Thoracic aorta (tissue), 2 donors: ENCODE results near the gene HMCN2. TPM values are rescaled to one million over a fixed set of nuclear protein-coding genes. Genes with fewer than 3 reads are reported as not detected.

Experiments used
- ATAC-seq: fragments of 150-250 bp; one replicate; pipeline ENCODE4 v1.8.0; 2017; ENCODE audit warnings: low read depth; ENCODE audit not compliant: insufficient number of reproducible peaks, low FRiP score
- DNase-seq: peaks from one replicate; pipeline ENCODE4 v3.0.0-alpha.2; 2020; ENCODE audit warnings: low spot score
- H3K27ac ChIP-seq, 2 donors: fragments of 200-600 bp; sonication (generic); 1 replicate in 1 of 2; 2 replicates in 1 of 2; pipeline ENCODE4 v1.5.1; 2016; ENCODE audit warnings: mild to moderate bottlenecking in 2 of 2, moderate library complexity in 2 of 2
- H3K27me3 ChIP-seq: fragments of 200-600 bp; sonication (generic); replicated peaks from 2 replicates; pipeline ENCODE4 v1.6.0; 2016; ENCODE audit warnings: mild to moderate bottlenecking; ENCODE audit not compliant: insufficient read depth
- H3K36me3 ChIP-seq: fragments of 200-600 bp; sonication (generic); one replicate; pipeline ENCODE4 v1.5.1; 2016
- H3K4me1 ChIP-seq, 2 donors: fragments of 200-600 bp; sonication (generic); 1 replicate in 1 of 2; 2 replicates in 1 of 2; pipeline versions ENCODE4 v1.5.1 to v1.6.0; 2016; ENCODE audit warnings: low read depth in 2 of 2, mild to moderate bottlenecking in 1 of 2; ENCODE audit not compliant: control insufficient read depth in 1 of 2
- H3K4me3 ChIP-seq: fragments of 200-600 bp; sonication (generic); 2 replicates; pipeline ENCODE4 v1.5.1; 2016; ENCODE audit warnings: mild to moderate bottlenecking
- H3K9me3 ChIP-seq: fragments of 200-600 bp; sonication (generic); 2 replicates; pipeline ENCODE4 v1.5.1; 2016
- CTCF ChIP-seq: fragments of 200-600 bp; sonication (generic); IDR thresholded peaks from one replicate; pipeline ENCODE4 v1.5.1; 2019; ENCODE audit warnings: antibody characterized with exemption
- total RNA-seq, 2 donors: library from RNA; depleted of rRNA; stranded (reverse); fragments of >200 nt; gene quantifications; one replicate each; pipeline versions ENCODE4 v1.1.0 to v1.2.3, GENCODE V29; 2016

The HMCN2 gene
- total RNA-seq, 2 donors from 2014 or later, result 2.4 to 6.3 TPM

GRCh38 chr9:130452835-130453234 lies 187.3 kb downstream of the HMCN2 start:
- no peak overlapping the region for H3K27ac ChIP-seq
- TF ChIP-seq CTCF, result no peak
- no peaks in the 10 kb centered on the region for H3K27me3 ChIP-seq
- no peak overlapping the region for H3K4me3 ChIP-seq
- H3K9me3 ChIP-seq, result no peaks in the 10 kb centered on the region
- peaks cover 16 to 33% of the 10 kb centered on the region in 2 donors for H3K4me1 ChIP-seq
- no peak for ATAC-seq
- DNase-seq, result no peak
- no peaks in the 10 kb centered on the region for H3K36me3 ChIP-seq

- TF ChIP-seq CTCF, result no peak
- no peak for DNase-seq
- Histone ChIP-seq H3K4me3 (no peak overlapping the region), H3K4me1 (peaks cover 16 to 30% of the 10 kb centered on the region in 2 donors), H3K36me3 (peaks cover 5% of the 10 kb centered on the region), H3K27ac (no peak overlapping the region), H3K27me3 (no peaks in the 10 kb centered on the region), H3K9me3 (no peaks in the 10 kb centered on the region)
- ATAC-seq, result no peak
These were observed 187.9 kb downstream of the HMCN2 start for GRCh38 chr9:130453487-130453886.

DNA sequence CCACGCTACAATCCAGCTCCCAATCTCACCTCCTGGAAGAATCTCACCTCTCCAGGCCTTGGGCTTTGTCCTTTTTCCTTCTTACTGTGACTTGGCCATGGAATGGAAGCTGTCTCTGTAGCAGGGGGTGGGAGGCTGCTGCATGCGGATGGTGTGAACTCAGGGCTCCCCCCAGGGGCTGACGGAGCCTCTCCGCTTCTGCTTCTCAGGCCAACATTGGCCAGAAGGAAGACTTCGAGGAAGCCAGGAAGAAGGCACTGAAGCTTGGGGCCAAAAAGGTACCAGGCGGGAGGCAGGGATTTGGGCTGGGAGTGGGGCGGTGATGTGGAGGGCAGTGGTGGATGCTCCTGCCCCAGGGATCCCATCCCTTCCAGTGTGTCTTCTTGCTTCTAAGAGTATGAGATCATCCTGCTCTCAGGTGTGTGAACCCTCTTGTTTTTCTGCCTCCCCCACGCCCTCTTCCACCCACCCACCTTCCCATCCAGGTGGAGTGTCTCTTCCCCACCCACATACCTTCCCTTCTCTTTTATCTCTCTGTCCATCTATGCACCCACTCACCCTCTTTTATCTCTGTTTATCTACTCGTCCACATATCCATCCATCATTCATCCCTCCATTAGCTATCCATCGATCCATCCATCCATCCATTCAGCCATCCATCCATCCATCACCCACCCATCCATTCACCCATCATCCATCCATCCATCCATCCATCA lies 188.7 kb downstream of the HMCN2 start:
- DNase-seq, result no peak
- TF ChIP-seq CTCF, result no peak
- Histone ChIP-seq H3K4me3 (no peak overlapping the region), H3K27ac (no peak overlapping the region), H3K36me3 (peaks cover 5% of the 10 kb centered on the region), H3K27me3 (no peaks in the 10 kb centered on the region), H3K9me3 (no peaks in the 10 kb centered on the region), H3K4me1 (peaks cover 16 to 29% of the 10 kb centered on the region in 2 donors)
- ATAC-seq, result no peak

DNA sequence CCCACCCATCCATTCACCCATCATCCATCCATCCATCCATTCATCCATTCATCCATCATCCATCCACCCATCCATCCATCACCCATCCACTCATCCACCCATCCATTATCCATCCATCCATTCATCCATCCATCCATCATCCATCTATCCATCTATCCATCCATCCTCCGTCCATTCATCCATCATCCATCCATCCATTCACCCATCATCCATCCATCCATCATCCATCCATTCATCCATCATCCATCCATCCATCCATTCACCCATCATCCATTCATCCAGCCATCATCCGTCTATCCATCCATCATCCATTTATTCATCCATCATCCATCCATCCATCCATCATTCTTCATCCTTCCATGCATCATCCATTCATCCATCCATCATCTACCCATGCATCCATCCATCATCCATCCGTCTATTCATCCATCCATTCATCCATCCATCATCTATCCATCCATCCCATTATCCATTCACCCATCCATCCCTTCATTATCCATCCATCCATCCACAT lies 189.3 kb downstream of the HMCN2 start:
- Histone ChIP-seq H3K27me3 (no peaks in the 10 kb centered on the region), H3K4me3 (no peak overlapping the region), H3K4me1 (peaks cover 16 to 23% of the 10 kb centered on the region in 2 donors), H3K9me3 (no peaks in the 10 kb centered on the region), H3K27ac (no peak overlapping the region), H3K36me3 (peaks cover 5% of the 10 kb centered on the region)
- ATAC-seq (no peak), DNase-seq (no peak)
- TF ChIP-seq CTCF, result no peak

- no peak overlapping the region for H3K4me3 ChIP-seq
These were observed 192.7 kb downstream of the HMCN2 start for GRCh38 chr9:130458027-130458803.

More at GRCh38 chr9:130458027-130458803, 192.7 kb downstream of the HMCN2 start:
- Histone ChIP-seq H3K27ac (no peak overlapping the region), H3K9me3 (no peaks in the 10 kb centered on the region), H3K36me3 (peaks cover 8% of the 10 kb centered on the region), H3K4me1 (no peaks in the 10 kb centered on the region), H3K27me3 (no peaks in the 10 kb centered on the region)
- DNase-seq (no peak), ATAC-seq (no peak)
- no peak for TF ChIP-seq CTCF
